Skin epidermis (tissue), 12 donors: ENCODE measurements around the gene PECR.

Experiments used
- H3K27ac ChIP-seq, 21 experiments: fragments of 200-600 bp; sonication (generic) in 11 of 21; one replicate each; pipeline ENCODE4 v1.5.0; 2020; ENCODE audit warnings: mild to moderate bottlenecking in 3 of 21, inconsistent platforms in 2 of 21, moderate library complexity in 2 of 21
- H3K4me3 ChIP-seq, 7 experiments: fragments of 200-600 bp; sonication (generic) in 2 of 7; one replicate each; pipeline ENCODE4 v1.5.0; 2020; ENCODE audit warnings: inconsistent platforms in 2 of 7, mild to moderate bottlenecking in 2 of 7, moderate library complexity in 1 of 7

Gene PECR

DNA sequence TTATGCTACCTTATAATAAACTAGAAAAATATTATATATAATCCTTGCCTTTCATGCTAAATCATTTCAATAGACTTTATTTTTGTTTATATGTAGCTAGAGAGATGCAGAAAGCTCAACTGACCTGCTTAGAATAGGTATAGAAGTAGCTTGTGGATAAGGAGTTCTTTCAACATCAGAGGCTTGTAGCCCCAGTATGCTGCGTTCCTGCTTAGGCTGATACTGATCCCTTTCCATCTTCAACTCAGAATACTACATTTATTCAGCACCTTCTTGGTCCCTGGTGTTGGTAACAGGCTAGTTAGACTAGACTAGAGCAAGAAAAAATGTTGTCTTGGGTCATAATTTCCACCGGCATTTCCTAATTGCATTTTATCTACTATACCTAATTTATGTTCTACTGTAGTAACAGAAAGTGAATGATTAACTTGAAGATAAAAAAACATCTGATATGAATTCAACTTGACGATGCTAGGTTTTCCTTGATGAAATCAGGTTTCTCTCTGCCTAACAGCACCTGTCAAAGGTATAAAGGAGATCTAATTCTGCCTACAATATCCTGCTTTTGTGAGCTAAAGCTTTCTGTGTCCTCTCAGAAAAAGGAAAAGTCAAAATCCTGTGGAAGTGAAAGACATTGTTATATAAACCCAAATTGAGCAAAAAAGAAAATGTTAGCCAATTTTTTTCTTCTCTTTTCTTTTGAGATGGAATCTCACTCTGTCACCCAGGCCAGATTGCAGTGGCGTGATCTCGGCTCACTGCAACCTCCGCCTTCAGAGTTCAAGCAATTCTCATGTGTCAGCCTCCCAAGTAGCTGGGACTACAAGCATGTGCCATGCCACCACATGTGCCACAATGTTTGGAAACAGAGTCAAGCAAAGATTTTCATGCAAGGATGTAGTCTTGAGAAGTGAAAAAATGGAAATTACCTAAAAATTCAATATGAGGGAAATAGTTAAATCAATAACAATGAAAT is 5.8 kb downstream of the PECR start:
- Histone ChIP-seq H3K27ac (no peak overlapping the region), H3K4me3 (no peak overlapping the region)

DNA sequence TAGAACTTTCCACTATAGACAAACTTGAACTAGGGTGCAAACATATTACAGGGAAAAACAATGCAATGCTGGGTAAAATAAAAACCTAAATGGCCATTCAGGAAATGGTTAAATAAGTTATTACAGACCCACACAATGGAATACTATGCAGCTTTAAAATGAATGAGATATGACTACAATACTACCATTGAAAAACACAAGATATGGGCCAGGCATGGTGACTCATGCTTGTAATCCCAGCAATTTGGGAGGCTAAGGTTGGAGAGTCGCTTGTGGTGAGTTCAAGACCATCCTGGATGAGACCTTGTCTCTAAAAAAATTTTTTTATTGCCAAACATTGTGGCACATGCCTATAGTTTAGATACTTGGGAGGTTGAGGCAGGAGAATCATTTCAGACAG is 6.8 kb downstream of the PECR start:
- Histone ChIP-seq H3K4me3 (no peak overlapping the region), H3K27ac (no peak overlapping the region)

DNA sequence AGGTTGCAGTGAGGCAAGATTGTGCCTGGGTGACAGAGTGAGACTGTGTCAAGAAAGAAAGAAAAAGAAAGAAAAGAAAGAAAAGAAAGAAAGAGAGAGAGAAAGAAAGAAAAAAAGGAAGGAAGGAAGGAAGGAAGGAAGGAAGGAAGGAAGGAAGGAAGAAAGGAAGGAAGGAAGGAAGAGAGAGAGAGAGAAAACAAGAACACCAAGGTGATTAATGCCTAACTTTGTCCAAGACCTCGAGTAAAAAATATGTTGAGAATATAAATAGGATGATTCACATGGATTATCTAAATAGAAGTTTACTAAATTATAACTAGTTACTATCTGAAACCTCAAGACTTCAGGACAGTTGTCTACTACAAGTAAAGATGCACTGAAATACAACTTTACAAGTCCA is 7.2 kb downstream of the PECR start:
- Histone ChIP-seq H3K4me3 (no peak overlapping the region), H3K27ac (no peak overlapping the region)

- H3K27ac ChIP-seq, result no peak overlapping the region
- no peak overlapping the region for H3K4me3 ChIP-seq
Measured at GRCh38 chr2:216073773-216074172, 7.8 kb downstream of the PECR start.

DNA sequence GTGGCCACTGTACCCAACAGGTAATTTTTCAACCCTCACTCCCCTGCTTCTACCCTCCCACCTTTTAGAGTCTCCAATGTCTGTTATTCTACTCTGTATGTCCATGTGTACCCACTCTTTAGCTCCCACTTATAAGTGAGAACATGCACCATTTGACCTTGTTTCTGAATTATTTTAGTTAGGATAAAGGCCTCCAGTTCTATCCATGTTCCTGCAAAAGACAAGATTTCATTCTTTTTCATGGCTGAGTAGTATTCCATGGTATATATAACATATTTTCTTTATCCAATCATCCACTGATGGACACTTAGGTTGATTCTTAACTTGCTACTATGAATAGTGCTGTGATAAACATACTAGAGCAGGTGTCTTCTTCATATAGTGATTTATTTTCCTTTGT is 9.1 kb downstream of the PECR start:
- Histone ChIP-seq H3K4me3 (no peak overlapping the region), H3K27ac (no peak overlapping the region)

GRCh38 chr2:216071111-216071851 is 10.3 kb downstream of the PECR start:
- H3K27ac ChIP-seq, result no peak overlapping the region

DNA sequence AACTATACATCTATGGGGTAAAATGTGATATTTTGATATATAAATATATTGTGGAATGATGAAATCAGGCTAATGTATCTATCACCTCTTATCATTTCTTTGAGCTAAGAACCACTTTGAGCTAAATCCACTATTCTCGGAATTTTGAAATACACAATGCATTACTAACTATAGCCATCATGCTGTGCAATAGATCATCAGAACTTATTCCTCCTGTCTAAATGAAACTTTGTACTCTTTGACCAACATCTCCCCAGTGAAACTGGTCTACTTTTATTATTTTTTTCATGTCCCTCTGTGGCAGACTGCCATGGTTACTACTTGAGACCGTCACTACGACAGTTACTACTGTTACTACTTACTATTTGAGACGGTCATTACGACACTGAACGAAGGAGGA is 11.4 kb downstream of the PECR start:
- H3K4me3 ChIP-seq, result no peak overlapping the region
- no peak overlapping the region for H3K27ac ChIP-seq

More at GRCh38 chr2:216071111-216071851, 10.3 kb downstream of the PECR start:
- no peak overlapping the region for H3K4me3 ChIP-seq

DNA sequence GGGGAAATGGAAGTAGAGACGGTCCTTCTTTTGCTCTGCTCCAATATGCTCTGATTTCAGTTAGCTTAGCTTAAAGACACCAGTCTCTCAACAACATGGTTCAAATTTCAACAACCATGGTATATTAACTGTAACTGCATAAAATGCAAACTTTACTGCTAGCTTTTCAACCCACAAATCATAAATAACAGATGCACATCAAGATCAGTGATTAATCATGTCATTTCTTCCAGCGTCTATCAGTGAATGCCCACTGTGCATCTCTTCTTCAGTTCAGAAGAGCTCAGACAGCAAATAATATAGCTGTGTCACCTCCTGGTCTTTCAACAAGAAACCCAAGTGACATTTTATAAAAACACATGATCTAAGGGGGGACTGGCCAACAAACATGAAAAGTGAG is 12.6 kb downstream of the PECR start:
- H3K4me3 ChIP-seq, result no peak overlapping the region
- H3K27ac ChIP-seq, result no peak overlapping the region

DNA sequence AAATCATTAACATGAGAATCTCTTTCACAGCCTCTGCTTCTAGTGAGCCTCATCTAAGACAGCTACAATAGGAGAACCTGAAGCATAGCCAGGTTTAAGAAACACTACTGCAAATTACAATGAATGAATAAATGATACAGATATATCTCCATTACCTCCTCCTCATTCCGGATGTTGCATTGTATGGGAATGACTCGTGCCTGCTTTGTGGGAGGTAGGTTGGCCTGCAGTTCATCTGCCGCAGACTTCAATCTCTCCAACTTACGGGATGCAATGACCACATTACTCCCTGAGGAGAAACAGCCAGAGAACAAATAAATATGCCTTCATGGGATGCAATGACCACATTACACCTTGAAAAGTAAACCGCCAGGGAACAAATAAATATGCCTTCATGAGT is 15.4 kb downstream of the PECR start:
- Histone ChIP-seq H3K4me3 (no peak overlapping the region), H3K27ac (no peak overlapping the region)

GRCh38 chr2:216064665-216065064 is 16.9 kb downstream of the PECR start:
- H3K27ac ChIP-seq, result no peak overlapping the region
- no peak overlapping the region for H3K4me3 ChIP-seq

DNA sequence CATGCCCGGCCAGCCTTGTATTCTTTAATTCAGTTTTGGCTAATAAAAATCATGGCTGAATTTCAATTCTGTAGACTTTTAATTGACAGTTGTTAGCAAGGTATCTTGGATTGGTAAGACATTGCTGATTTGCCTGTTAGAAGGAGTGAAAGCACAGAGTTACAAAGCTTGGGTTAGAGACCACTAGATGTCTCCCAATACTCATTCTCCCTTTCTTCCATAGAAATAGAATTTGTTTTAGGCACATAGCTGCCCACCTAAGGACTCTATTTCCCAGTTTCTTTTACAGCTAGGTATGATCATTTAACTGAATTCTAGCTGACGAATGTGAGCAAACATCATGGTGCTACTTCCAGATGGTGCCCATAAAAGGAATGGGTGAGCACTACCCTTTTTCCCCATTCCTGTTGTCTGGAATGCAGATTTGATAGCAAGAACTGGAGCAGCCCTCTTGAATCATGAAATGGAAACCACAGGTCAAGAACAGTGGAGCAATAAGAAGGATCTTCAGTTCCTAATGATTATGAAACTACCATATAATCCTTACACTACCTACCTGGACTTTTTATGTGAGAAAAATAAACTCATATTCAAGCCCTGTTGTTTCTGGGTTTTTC is 17.5 kb downstream of the PECR start:
- Histone ChIP-seq H3K27ac (no peak overlapping the region), H3K4me3 (no peak overlapping the region)

GRCh38 chr2:216059233-216059834 is 22.3 kb downstream of the PECR start:
- no peak overlapping the region for H3K4me3 ChIP-seq
- no peak overlapping the region for H3K27ac ChIP-seq

DNA sequence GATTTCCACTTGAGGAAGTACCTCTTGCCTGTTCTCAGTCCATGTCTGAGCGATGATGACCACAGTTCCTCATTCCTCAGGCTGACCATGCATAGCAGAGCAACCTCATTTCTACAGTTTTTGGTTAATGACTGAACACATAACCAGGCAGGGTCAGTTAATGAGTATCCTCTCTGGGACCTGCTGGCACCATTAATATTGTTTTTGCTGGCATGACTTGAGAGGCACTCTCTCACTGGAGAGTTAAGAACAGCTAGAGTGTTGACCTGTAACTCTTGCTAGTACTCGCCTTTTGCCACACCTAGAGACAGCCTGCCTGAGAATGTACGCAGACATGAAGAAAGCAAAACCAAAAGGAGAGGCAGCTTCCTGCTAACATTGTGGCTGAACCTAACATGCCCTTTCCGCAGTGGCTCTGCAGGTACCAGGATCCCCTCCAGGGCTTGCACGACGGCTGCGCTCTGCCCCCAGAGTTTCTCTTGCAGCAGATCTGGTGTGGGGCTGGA is 23.9 kb downstream of the PECR start:
- H3K27ac ChIP-seq, result peak overlapping the region in 18 of 21 experiments; percentile 26 to 88 (median 66)
- H3K4me3 ChIP-seq, result peak overlapping the region in 2 of 7 experiments; percentile 6

DNA sequence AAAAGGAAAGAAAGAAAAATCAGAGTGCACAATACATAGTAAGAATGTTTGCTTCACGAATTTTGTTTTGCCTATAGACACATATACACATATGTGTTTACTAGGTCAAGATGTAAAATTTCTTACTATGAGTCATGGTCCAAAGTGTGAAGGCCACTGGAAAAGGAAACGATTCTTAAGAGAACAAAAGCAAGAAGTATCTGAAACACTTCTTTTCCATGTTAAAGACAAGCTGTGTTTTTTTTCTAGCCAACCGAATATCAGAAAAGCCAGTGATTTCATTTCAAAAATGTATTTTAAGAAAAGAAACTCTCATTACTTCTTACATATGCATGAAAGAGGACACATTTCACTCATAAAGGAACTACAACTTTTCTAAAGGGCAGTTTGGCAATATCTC is 24.9 kb downstream of the PECR start:
- no peak overlapping the region for H3K4me3 ChIP-seq
- H3K27ac ChIP-seq, result peak overlapping the region in 3 of 21 experiments; percentile 82 to 88 (median 88)

DNA sequence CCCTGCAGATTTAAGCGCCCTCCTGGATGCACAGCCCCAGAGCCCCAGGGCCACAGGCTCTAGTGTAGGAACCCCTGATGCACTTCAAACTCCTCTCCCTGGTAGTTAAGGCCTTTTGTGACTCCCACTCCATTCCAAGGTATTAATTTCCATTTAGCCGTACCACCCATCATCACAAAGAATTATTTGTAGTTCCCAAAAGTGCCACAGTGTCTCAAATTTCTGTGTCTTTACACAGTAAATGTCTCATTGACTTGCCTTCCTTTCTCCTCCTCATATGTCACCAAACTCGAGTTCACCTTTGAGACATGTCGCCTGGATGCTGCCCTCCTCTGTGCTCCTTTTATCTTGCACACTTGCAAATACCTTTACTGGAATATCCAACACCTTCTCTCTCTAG is 25.9 kb downstream of the PECR start:
- H3K27ac ChIP-seq, result no peak overlapping the region
- H3K4me3 ChIP-seq, result no peak overlapping the region

GRCh38 chr2:216052420-216052819 is 29.2 kb downstream of the PECR start:
- no peak overlapping the region for H3K27ac ChIP-seq
- H3K4me3 ChIP-seq, result no peak overlapping the region

- Histone ChIP-seq H3K27ac (no peak overlapping the region), H3K4me3 (no peak overlapping the region)
Measured at GRCh38 chr2:216051350-216051749, 30.3 kb downstream of the PECR start.

DNA sequence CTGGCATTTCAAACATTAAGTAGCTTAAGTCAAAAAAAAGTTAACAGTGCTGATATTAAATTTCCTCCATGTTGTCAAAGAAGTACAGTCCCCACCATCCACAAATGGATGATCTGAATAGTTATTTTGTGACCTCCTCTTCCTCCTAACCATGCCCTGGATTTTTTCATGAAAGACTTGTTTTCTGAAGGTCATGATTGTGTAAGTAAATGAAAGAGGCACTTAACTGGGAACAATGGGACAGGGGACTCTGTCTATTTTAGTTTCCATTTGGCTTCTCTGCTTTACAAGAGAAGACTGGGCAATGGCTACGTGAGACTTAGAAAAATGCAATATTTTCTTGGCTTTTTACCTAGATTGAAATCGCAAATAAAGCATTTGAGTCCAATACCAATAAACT is 32.2 kb downstream of the PECR start:
- Histone ChIP-seq H3K27ac (no peak overlapping the region), H3K4me3 (no peak overlapping the region)

GRCh38 chr2:216047397-216047796 is 34.2 kb downstream of the PECR start:
- no peak overlapping the region for H3K4me3 ChIP-seq
- H3K27ac ChIP-seq, result no peak overlapping the region
